ENCODE data around the gene FBXW11. TPM values are rescaled to one million over a fixed set of nuclear protein-coding genes. Genes with fewer than 3 reads are reported as not detected.

FBXW11 gene
- total and polyA plus RNA-seq, 2 of the 13 experiments (the other 11 are each of a cell fraction or from before 2014, with no cell fraction given) = 31.7 to 53.6 TPM

DNA sequence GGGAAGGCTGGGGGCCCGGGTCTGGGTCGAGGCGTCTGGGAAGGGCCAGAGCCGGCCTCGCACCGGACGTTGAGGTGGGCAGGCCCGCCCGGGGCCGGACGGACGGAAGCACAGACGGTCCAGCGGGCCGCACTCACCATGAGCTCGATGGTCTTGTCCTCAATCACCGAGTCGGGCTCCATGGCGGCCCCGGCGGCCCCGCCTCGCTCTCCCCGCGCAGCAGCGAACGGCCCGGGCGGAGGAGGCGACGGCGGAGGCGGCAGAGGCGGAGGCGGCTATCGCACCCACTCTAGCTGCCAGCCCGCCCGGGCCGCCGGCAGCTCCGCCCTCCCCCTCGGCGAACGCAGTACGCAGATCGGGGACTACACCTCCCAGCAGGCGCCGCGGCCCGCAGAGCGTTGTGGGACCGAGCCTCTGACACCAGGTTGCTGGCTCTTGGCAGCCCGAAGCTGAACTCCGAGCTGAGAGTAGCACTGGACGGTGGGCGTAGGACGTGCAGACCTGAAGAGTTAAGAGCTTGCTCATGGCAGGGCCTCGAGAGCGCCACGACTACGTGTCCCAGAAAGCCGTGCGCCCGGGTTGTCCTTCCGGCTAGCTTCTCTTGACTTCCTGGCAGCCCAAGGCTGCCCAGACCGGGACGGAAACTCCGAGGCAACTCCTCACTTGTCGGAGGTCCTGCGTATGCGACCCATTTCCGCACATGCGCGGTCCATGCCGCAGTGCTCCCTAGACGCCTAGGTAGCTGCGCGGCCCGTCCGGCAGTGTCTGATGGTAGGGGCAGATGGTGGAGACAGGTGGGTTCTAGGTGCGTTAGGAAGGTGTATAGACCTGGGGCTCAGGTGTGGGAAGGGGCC lies at the start of gene FBXW11 (continued):
- no peak for TF ChIP-seq SOX13 (IDR thresholded peaks at IDR 0.05)
- TF ChIP-seq SOX13 (CRISPR knock-in tag; conservative IDR thresholded peaks at IDR 0.05 in 1 of 2, IDR thresholded peaks at IDR 0.05 in 1 of 2) = peak in 1 of 2 experiments; percentile 21; a peak in 1 of 4 replicates
- peak; percentile 44; the same call in 1 of the 2 replicates for TF ChIP-seq CENPT (CRISPR knock-in tag; IDR thresholded peaks at IDR 0.05; ENCODE audit: low read depth)
- peak; percentile 88 for TF ChIP-seq ZNF709 (CRISPR knock-in tag; IDR thresholded peaks at IDR 0.05)
- TF ChIP-seq ZNF569 (CRISPR knock-in tag; IDR thresholded peaks at IDR 0.05; ENCODE audit: borderline replicate concordance) = no peak
- TF ChIP-seq MXI1 (IDR thresholded peaks at IDR 0.05; ENCODE audit: borderline replicate concordance, low read depth, low read length) = peak; percentile 48; the same call in 1 of the 3 replicates
- TF ChIP-seq ZFP36L2 (CRISPR knock-in tag; IDR thresholded peaks at IDR 0.05) = no peak
- TF ChIP-seq, protein P1, sequence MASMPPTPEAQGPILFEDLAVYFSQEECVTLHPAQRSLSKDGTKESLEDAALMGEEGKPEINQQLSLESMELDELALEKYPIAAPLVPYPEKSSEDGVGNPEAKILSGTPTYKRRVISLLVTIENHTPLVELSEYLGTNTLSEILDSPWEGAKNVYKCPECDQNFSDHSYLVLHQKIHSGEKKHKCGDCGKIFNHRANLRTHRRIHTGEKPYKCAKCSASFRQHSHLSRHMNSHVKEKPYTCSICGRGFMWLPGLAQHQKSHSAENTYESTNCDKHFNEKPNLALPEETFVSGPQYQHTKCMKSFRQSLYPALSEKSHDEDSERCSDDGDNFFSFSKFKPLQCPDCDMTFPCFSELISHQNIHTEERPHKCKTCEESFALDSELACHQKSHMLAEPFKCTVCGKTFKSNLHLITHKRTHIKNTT (CRISPR knock-in tag; IDR thresholded peaks at IDR 0.05) = peak; percentile 42; the same call in 1 of the 2 replicates
- TF ChIP-seq PITX1 (CRISPR knock-in tag; IDR thresholded peaks at IDR 0.05) = no peak
- no peak; the same call in 1 of the 2 replicates for TF ChIP-seq SAFB2 (CRISPR knock-in tag; IDR thresholded peaks at IDR 0.05; ENCODE audit: borderline replicate concordance, low read depth)
- peak; percentile 76; the same call in 1 of the 2 replicates for TF ChIP-seq ZSCAN29 (CRISPR knock-in tag; conservative IDR thresholded peaks at IDR 0.05)
- TF ChIP-seq ZNF557 (CRISPR knock-in tag; IDR thresholded peaks at IDR 0.05) = no peak
- TF ChIP-seq ZNF7 (CRISPR knock-in tag; IDR thresholded peaks at IDR 0.05) = no peak
- TF ChIP-seq RNF2 (conservative IDR thresholded peaks at IDR 0.05; ENCODE audit: low read depth) = no peak; the same call in 1 of the 2 replicates
- no peak for TF ChIP-seq ZNF296 (CRISPR knock-in tag; conservative IDR thresholded peaks at IDR 0.05)
- 0 out of 2 replicates have a peak, but pooled peaks have one; percentile 10 for TF ChIP-seq ZNF550 (CRISPR knock-in tag; IDR thresholded peaks at IDR 0.05; ENCODE audit: borderline replicate concordance)
- TF ChIP-seq WIZ (CRISPR knock-in tag; IDR thresholded peaks at IDR 0.05) = peak; percentile 83; the same call in 1 of the 2 replicates
- peak; percentile 79 for TF ChIP-seq SALL2 (CRISPR knock-in tag; IDR thresholded peaks at IDR 0.05)
- no peak for TF ChIP-seq PAWR (CRISPR knock-in tag; IDR thresholded peaks at IDR 0.05; ENCODE audit: borderline replicate concordance)
- TF ChIP-seq, protein P2, sequence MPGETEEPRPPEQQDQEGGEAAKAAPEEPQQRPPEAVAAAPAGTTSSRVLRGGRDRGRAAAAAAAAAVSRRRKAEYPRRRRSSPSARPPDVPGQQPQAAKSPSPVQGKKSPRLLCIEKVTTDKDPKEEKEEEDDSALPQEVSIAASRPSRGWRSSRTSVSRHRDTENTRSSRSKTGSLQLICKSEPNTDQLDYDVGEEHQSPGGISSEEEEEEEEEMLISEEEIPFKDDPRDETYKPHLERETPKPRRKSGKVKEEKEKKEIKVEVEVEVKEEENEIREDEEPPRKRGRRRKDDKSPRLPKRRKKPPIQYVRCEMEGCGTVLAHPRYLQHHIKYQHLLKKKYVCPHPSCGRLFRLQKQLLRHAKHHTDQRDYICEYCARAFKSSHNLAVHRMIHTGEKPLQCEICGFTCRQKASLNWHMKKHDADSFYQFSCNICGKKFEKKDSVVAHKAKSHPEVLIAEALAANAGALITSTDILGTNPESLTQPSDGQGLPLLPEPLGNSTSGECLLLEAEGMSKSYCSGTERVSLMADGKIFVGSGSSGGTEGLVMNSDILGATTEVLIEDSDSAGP (CRISPR knock-in tag; IDR thresholded peaks at IDR 0.05; ENCODE audit: borderline replicate concordance) = peak; percentile 91; the same call in 1 of the 2 replicates
- TF ChIP-seq ZNF816 (CRISPR knock-in tag; IDR thresholded peaks at IDR 0.05; ENCODE audit: borderline replicate concordance) = no peak
- TF ChIP-seq YEATS2 (CRISPR knock-in tag; IDR thresholded peaks at IDR 0.05; ENCODE audit: borderline replicate concordance) = peak; percentile 68; the same call in 1 of the 2 replicates
- peak; percentile 96 for TF ChIP-seq POLR2G (IDR thresholded peaks at IDR 0.05; ENCODE audit: low read depth, low read length)
- TF ChIP-seq GFI1 (CRISPR knock-in tag; IDR thresholded peaks at IDR 0.05; ENCODE audit: borderline replicate concordance) = peak; percentile 55; the same call in 1 of the 2 replicates
- TF ChIP-seq, protein P3, sequence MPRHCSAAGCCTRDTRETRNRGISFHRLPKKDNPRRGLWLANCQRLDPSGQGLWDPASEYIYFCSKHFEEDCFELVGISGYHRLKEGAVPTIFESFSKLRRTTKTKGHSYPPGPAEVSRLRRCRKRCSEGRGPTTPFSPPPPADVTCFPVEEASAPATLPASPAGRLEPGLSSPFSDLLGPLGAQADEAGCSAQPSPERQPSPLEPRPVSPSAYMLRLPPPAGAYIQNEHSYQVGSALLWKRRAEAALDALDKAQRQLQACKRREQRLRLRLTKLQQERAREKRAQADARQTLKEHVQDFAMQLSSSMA (CRISPR knock-in tag; IDR thresholded peaks at IDR 0.05) = no peak
- TF ChIP-seq CBX2 (IDR thresholded peaks at IDR 0.05; ENCODE audit: low read depth, low read length) = no peak
- TF ChIP-seq CBX2 (CRISPR knock-in tag; IDR thresholded peaks at IDR 0.05; ENCODE audit: low read depth) = no peak

All from HepG2 (cell line).